ENCODE data around the gene ITPR1. TPM values are rescaled to one million over a fixed set of nuclear protein-coding genes. Genes with fewer than 3 reads are reported as not detected.

ITPR1 gene
- total RNA-seq, 1 donor from 2014 or later = 143 TPM

DNA sequence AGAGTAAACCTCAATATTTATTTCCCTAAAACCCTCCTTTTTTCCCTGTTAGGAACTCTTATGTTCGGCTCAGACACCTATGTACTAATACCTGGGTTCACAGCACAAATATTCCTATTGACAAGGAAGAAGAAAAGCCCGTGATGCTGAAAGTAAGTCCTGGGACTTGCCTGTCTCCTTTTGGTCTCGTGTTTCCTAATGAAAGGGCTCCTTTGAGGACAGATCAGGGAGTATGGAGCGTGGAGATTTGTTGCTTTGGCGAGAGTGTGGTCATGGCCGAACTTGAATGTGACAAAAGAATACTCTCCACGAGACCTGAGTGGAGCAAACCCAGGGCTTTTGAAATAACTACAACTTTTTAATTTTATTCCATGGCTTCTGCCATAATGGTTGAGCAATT, 167.8 kb downstream of the ITPR1 start:
- no peak overlapping the region for H3K4me3 Mint-ChIP-seq
- ChIA-PET POLR2A (no interaction called here), CTCF (no interaction called here)
- TF ChIP-seq CTCF (IDR thresholded peaks at IDR 0.05) = no peak
- H3K27me3 Mint-ChIP-seq = no peaks in the 10 kb centered on the region
- intact Hi-C loops (cut with micrococcal nuclease) = no loop called here
- H3K9me3 Mint-ChIP-seq = no peaks in the 10 kb centered on the region
- no peak for DNase-seq
- no peaks in the 10 kb centered on the region for H3K4me1 Mint-ChIP-seq
- H3K36me3 Mint-ChIP-seq (ENCODE audit: low read depth) = peaks cover 85% of the 10 kb centered on the region
- no peak overlapping the region for H3K27ac Mint-ChIP-seq
- no peak for ATAC-seq (ENCODE audit: low read depth)

DNA sequence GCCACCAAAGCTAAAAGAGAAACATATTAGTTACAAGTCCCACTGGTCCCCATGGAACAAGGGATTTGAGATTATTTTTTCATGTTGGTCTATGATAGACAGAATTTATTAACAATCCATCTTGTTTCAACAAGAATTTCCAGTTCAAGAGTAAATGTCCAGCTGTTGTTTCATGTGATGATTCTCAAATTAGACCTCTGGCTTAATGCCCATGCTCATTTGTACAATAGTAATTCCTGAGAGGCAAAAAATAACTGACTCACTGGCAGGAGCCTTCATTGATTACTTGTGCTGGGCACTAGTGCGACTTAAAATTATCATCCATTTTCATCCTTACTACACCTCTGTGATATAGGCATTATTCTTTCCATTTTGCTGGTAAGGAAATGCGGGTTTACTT, 171.3 kb downstream of the ITPR1 start:
- H3K4me3 Mint-ChIP-seq = no peak overlapping the region
- no peak for TF ChIP-seq CTCF (IDR thresholded peaks at IDR 0.05)
- no peaks in the 10 kb centered on the region for H3K9me3 Mint-ChIP-seq
- H3K27me3 Mint-ChIP-seq = no peaks in the 10 kb centered on the region
- ChIA-PET POLR2A (no interaction called here), CTCF (no interaction called here)
- DNase-seq (no peak), ATAC-seq (ENCODE audit: low read depth) (no peak)
- no peaks in the 10 kb centered on the region for H3K4me1 Mint-ChIP-seq
- H3K27ac Mint-ChIP-seq = no peak overlapping the region
- intact Hi-C loops (cut with micrococcal nuclease) = no loop called here
- H3K36me3 Mint-ChIP-seq (ENCODE audit: low read depth) = peaks cover 84% of the 10 kb centered on the region

DNA sequence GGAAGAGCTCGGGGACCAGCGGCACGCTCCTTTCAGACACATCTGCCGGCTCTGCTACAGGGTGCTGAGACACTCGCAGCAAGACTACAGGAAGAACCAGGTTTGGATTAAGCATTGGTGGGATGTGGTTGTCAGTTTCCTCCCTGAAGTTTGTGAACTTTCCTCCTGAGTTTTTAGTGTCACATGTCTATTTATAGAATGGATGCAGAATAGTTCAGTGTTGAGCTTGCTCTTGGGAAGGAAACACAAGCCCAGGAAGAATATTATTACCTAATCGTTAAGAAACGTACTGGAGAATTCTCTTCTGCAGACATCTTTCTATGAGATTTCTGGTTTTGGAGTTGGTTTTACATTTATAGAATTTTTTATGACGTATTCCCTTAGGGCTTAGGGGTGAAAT, 172.0 kb downstream of the ITPR1 start:
- Mint-ChIP-seq H3K4me1 (no peaks in the 10 kb centered on the region), H3K9me3 (no peaks in the 10 kb centered on the region), H3K27ac (no peak overlapping the region), H3K36me3 (ENCODE audit: low read depth) (peaks cover 91% of the 10 kb centered on the region), H3K4me3 (no peak overlapping the region), H3K27me3 (no peaks in the 10 kb centered on the region)
- no peak for ATAC-seq (ENCODE audit: low read depth)
- TF ChIP-seq CTCF (IDR thresholded peaks at IDR 0.05) = no peak
- intact Hi-C loops (cut with micrococcal nuclease) = no loop called here
- ChIA-PET CTCF (no interaction called here), POLR2A (no interaction called here)
- no peak for DNase-seq

DNA sequence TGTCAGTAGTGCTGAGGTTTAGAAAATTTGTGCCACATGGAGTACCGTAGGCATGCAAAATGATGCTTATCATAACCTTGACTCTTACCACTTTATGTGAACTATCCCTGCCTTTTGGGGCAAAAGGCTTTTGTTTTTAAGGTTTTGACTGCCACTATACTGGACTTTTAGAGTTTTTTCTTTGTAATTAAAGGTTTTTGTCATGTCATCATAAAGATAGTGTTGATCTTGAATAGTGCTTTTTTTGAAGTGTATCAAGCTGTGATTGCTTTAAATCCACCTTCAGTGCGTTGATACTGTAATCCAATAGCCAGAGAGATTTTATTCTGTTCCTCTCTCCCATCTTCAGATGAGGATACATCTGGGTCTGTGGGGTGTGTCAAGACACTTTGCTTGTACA, 172.9 kb downstream of the ITPR1 start:
- Mint-ChIP-seq H3K4me1 (no peaks in the 10 kb centered on the region), H3K27me3 (no peaks in the 10 kb centered on the region), H3K9me3 (no peaks in the 10 kb centered on the region), H3K27ac (no peak overlapping the region), H3K4me3 (no peak overlapping the region), H3K36me3 (ENCODE audit: low read depth) (peaks cover 95% of the 10 kb centered on the region)
- no peak for DNase-seq
- ATAC-seq (ENCODE audit: low read depth) = no peak
- intact Hi-C loops (cut with micrococcal nuclease) = no loop called here
- no peak for TF ChIP-seq CTCF (IDR thresholded peaks at IDR 0.05)
- CTCF ChIA-PET = no interaction called here
- POLR2A ChIA-PET = no interaction called here

DNA sequence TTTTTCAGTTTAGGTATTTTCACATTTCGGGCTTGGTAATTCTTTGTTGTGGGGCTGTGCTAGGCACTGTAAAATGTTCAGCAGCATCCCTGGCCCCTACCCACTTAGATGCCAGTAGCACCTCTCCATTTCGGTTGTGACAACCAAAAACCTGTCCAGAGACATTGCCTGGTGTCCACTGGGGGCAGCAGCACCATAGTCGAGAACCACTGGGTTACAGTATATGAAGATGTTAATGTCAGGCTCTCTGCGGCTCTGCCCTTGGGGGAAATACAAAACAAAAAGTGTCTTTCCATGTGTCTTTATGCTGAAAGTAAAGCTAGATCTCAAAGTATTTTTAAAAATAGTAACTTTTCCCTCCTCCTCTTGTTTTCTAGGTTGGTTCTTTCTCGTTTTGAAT, 177.2 kb downstream of the ITPR1 start:
- Mint-ChIP-seq H3K36me3 (ENCODE audit: low read depth) (peaks cover 92% of the 10 kb centered on the region), H3K4me3 (no peak overlapping the region), H3K4me1 (no peaks in the 10 kb centered on the region), H3K9me3 (no peaks in the 10 kb centered on the region), H3K27me3 (no peaks in the 10 kb centered on the region), H3K27ac (no peak overlapping the region)
- CTCF ChIA-PET = interaction anchor here (1.5 kb wide), 1 partner anchor 319 kb away, joined by 3 read pairs; no protein-coding TSS in a partner anchor
- ATAC-seq (ENCODE audit: low read depth) (no peak), DNase-seq (no peak)
- intact Hi-C loops (cut with micrococcal nuclease) = no loop called here
- POLR2A ChIA-PET = no interaction called here
- no peak for TF ChIP-seq CTCF (IDR thresholded peaks at IDR 0.05)

Measured in activated B cell treated with CpG ODN at 0.5 μM for 24 hours (primary cell).